ENCODE measurements around the gene PSMB10.

PSMB10 gene

GRCh38 chr16:67928561-67929364, 7.9 kb downstream of the PSMB10 start:
- peak; percentile 67 for ATAC-seq (ENCODE audit: low read depth)
- H3K27ac ChIP-seq (ENCODE audit: poor library complexity, severe bottlenecking), result no peak overlapping the region
- peak; percentile 73 for DNase-seq (ENCODE audit: low spot score)
- H3K9me3 ChIP-seq (ENCODE audit: severe bottlenecking), result no peaks in the 10 kb centered on the region
- H3K27me3 ChIP-seq (ENCODE audit: insufficient read depth, poor library complexity, severe bottlenecking), result no peaks in the 10 kb centered on the region
- TF ChIP-seq CTCF (IDR thresholded peaks at IDR 0.05; ENCODE audit: poor library complexity, severe bottlenecking), result peak; percentile 93
- H3K4me3 ChIP-seq (ENCODE audit: severe bottlenecking), result no peak overlapping the region
- H3K36me3 ChIP-seq (ENCODE audit: low read depth), result peaks cover 24% of the 10 kb centered on the region
- peaks cover 4% of the 10 kb centered on the region for H3K4me1 ChIP-seq (ENCODE audit: insufficient read depth, poor library complexity, severe bottlenecking)

- no peak for TF ChIP-seq CTCF (IDR thresholded peaks at IDR 0.05; ENCODE audit: poor library complexity, severe bottlenecking)
- no peaks in the 10 kb centered on the region for H3K27me3 ChIP-seq (ENCODE audit: insufficient read depth, poor library complexity, severe bottlenecking)
- H3K4me1 ChIP-seq (ENCODE audit: insufficient read depth, poor library complexity, severe bottlenecking), result peaks cover 4% of the 10 kb centered on the region
- peaks cover 24% of the 10 kb centered on the region for H3K36me3 ChIP-seq (ENCODE audit: low read depth)
- H3K9me3 ChIP-seq (ENCODE audit: severe bottlenecking), result no peaks in the 10 kb centered on the region
- ATAC-seq (ENCODE audit: low read depth), result no peak
- no peak overlapping the region for H3K27ac ChIP-seq (ENCODE audit: poor library complexity, severe bottlenecking)
- no peak for DNase-seq (ENCODE audit: low spot score)
- no peak overlapping the region for H3K4me3 ChIP-seq (ENCODE audit: severe bottlenecking)
Observed at GRCh38 chr16:67928147-67928546, 8.5 kb downstream of the PSMB10 start.

- no peak overlapping the region for H3K27ac ChIP-seq (ENCODE audit: poor library complexity, severe bottlenecking)
- H3K36me3 ChIP-seq (ENCODE audit: low read depth), result peaks cover 24% of the 10 kb centered on the region
Observed at GRCh38 chr16:67927131-67927941, 9.3 kb downstream of the PSMB10 start.

GRCh38 chr16:67926181-67926750, 10.4 kb downstream of the PSMB10 start:
- ATAC-seq (ENCODE audit: low read depth) (peak; percentile 66), DNase-seq (ENCODE audit: low spot score) (peak; percentile 76)
- Histone ChIP-seq H3K27ac (ENCODE audit: poor library complexity, severe bottlenecking) (peak overlapping the region; percentile 23), H3K27me3 (ENCODE audit: insufficient read depth, poor library complexity, severe bottlenecking) (no peaks in the 10 kb centered on the region), H3K36me3 (ENCODE audit: low read depth) (peaks cover 24% of the 10 kb centered on the region), H3K9me3 (ENCODE audit: severe bottlenecking) (no peaks in the 10 kb centered on the region), H3K4me1 (ENCODE audit: insufficient read depth, poor library complexity, severe bottlenecking) (peaks cover 4% of the 10 kb centered on the region), H3K4me3 (ENCODE audit: severe bottlenecking) (no peak overlapping the region)
- TF ChIP-seq CTCF (IDR thresholded peaks at IDR 0.05; ENCODE audit: poor library complexity, severe bottlenecking), result no peak

More at GRCh38 chr16:67927131-67927941, 9.3 kb downstream of the PSMB10 start:
- DNase-seq (ENCODE audit: low spot score) (no peak), ATAC-seq (ENCODE audit: low read depth) (no peak)
- Histone ChIP-seq H3K4me1 (ENCODE audit: insufficient read depth, poor library complexity, severe bottlenecking) (peaks cover 4% of the 10 kb centered on the region), H3K9me3 (ENCODE audit: severe bottlenecking) (no peaks in the 10 kb centered on the region), H3K27me3 (ENCODE audit: insufficient read depth, poor library complexity, severe bottlenecking) (no peaks in the 10 kb centered on the region), H3K4me3 (ENCODE audit: severe bottlenecking) (no peak overlapping the region)
- no peak for TF ChIP-seq CTCF (IDR thresholded peaks at IDR 0.05; ENCODE audit: poor library complexity, severe bottlenecking)
